Pons (tissue), 1 donor: ENCODE measurements around the gene CARD9.
A peak's percentile ranks its signal among the peaks of the same experiment; 100 is the strongest.

Experiments
- DNase-seq: peaks from one replicate; pipeline ENCODE4 v3.0.0-alpha.2; 2016; ENCODE audit warnings: low spot score

The CARD9 gene

GRCh38 chr9:136380381-136380780, 6.9 kb upstream of the CARD9 start:
- no peak for DNase-seq

- no peak for DNase-seq
These were observed 6.4 kb upstream of the CARD9 start for GRCh38 chr9:136379891-136380290.

GRCh38 chr9:136379401-136379800, 5.9 kb upstream of the CARD9 start:
- DNase-seq = no peak

DNA sequence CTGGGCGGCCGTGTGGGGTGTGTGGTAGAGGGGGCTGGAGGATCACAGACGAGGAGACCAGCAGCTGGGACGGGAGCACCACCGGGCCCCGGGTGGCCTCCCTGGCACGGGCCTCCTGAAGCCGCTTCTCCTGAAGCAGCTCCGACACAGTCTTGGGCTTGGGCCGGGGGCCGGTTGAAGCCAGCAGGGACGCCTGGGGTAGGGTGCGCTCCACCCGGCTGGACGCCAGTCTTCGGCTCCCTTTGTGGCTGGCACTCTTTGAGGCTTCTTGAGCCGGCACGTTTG, 5.5 kb upstream of the CARD9 start:
- DNase-seq = no peak

DNA sequence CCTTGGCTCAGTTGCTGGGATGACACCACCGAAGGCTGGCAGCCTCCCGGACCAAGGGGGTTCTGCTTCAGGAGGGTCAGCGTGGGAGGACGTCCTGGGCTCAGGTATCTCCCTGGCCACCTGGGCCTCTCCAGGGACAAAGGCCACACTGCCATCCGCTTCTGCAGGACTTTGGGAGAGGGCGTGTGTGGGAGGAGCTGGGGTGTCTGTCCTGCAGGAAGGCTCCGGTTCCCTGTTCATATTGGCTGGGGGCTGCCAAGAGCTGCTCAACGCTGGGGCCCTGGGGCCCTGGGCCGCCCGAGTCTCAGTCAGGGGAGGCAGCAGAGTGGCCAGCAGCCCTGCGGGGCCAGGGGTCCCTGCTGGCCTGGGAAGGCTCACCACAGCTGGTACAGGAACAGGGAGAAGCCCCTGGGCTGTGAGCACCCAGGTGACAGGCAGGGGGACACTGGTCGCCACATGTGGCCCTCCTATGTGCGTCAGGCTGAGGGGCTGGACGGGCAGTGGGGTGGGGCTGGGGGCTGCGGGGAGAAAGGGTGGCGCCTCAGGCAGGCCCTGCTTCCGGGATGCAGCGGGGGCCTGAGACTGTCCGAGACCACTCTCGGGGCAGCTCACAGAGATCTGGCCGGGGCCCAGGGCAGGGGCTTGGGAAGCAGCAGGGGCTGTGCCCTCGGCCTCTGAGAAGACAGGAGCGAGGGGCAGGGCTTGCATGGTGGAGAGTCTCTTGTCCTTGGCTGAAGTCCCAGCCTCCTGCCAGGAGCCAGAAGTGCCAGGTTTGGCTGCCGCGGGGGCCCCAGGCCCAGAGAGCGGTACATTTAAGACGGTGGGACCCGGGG, 4.9 kb upstream of the CARD9 start:
- no peak for DNase-seq

- peak; percentile 32 for DNase-seq
These were observed 4.1 kb upstream of the CARD9 start for GRCh38 chr9:136377341-136378169.

- DNase-seq = no peak
These were observed 3.0 kb upstream of the CARD9 start for GRCh38 chr9:136376457-136376856.

DNA sequence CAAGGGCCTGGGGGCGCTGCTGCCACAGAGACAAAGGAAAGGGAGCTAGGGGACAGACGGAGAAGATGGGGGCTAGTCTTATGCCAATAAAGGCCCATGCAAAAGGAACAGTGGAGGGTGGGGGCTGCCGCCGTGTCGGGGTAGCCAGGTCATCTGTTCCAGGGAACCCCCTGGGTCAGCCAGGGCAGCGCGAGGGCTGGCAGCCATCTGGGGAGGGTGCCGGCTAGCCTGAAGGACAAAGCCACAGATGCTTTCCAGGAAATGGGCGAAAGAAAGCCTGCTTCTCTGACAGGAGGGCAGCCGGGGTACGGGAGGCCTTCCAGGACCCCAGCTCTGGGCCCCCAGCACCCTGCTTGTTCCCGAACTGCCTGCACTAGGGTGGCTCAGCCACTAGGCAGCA, 1.6 kb upstream of the CARD9 start:
- no peak for DNase-seq

DNA sequence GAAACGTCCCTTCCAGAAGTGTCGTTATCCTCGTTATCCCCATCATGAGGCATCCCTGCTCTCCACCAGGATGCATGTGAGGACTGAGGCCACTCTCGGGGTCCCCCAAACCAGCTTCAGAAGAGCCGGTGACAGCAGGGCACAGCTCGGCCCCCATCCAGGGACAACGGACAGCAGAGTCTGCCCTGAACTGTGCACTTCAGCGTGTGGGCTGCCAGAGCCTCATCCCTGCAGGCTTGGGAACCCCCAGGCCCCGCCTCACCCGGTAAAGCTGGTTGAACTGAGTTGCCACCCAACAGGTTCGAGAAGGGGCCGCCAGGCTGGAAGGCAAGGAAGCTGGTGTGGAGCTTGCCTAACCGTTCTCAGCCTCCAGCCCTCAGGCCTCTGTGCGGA, 710 bp upstream of the CARD9 start:
- no peak for DNase-seq

GRCh38 chr9:136372561-136373299, 739 bp downstream of the CARD9 start:
- peak; percentile 44 for DNase-seq

GRCh38 chr9:136372006-136372405, 1.5 kb downstream of the CARD9 start:
- no peak for DNase-seq

- no peak for DNase-seq
These were observed 2.0 kb downstream of the CARD9 start for GRCh38 chr9:136371533-136371880.

GRCh38 chr9:136370687-136371532, 2.6 kb downstream of the CARD9 start:
- no peak for DNase-seq

GRCh38 chr9:136370037-136370436, 3.4 kb downstream of the CARD9 start:
- no peak for DNase-seq

- no peak for DNase-seq
These were observed 5.3 kb downstream of the CARD9 start for GRCh38 chr9:136368190-136368589.

DNA sequence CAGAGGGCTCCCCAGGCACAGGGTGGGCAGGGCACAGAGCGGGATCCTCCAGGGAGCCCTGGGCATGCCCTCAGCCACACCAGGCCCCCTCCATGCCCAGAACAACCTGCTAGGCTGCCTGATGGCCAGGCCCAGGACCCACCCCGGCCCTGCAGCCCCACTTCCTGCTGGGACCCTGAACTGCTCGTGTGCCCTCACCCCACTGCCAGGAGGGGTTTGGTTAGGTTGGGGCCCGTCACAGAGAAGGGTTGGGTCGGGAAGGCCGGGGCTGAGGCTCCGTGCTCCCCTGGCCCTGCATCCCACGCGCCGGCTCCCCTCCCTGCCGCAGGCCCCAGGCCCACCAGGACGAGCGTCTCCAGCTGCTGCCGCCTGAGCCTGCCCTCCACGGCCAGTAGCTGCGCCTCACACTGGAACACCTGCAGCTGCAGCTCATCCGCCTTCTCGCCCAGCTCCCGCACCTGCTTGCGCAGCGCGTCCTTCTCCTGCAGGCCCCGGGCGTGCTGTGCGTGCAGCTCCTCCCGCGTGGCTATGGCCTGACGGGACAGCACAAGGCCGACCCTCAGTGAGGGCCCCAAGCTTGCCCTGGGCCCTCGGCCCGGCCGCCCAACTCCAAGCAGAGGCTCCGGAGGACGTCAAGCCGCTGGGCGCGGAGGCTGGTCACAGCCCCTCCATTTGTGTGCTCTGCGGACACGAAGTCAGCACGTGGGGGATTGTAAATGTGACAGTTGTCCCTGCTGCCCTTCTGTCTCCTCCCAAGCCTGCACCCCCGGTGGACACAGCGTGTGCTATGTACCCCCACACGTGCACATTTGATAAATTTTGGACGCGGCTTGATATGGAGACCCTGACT, 5.9 kb downstream of the CARD9 start:
- no peak for DNase-seq

GRCh38 chr9:136366826-136367225, 6.6 kb downstream of the CARD9 start:
- DNase-seq = no peak

GRCh38 chr9:136365775-136366222, 7.7 kb downstream of the CARD9 start:
- DNase-seq = no peak

DNA sequence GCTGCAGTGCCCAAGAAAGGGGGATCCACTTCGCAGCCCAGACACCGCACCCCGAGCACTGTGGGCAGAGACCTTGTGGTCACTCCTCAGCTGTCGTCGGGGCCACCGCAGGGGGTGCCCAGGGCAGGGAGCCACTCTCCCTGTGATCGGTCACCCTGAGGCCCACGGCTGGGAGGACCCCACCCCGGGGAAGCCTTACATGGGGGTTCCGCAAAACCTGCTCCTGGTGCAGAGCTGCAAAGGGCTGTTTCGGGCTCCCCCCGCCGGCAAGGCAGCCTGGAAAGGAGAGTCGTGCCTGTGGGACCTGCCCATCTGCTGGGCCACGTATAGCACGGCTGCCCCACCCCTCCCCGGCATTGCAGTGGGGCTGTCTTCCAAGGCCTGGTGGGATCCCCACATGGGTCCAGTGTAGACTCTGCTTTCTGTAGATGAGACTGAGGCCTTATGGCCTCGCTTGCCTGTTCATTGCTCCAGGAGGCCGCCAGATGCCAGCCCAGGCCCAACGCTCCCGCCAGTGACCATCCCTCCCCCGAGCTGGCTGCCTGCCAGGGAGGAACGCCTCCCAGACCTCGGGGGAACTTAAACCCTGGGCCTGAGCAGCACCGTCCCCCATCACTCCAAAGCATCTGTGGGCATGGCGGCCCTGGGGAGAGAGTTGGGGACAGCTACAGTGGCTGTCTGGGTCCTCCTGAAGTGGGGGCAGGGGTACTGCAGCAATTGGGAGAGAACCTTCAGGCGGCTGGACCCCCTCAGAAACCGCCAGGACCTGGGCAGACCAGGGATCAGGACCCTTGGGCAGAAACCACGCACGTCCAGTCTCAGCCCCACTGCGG, 8.3 kb downstream of the CARD9 start:
- DNase-seq = no peak
